Measurements from ENCODE around the gene ESPL1.

DNA sequence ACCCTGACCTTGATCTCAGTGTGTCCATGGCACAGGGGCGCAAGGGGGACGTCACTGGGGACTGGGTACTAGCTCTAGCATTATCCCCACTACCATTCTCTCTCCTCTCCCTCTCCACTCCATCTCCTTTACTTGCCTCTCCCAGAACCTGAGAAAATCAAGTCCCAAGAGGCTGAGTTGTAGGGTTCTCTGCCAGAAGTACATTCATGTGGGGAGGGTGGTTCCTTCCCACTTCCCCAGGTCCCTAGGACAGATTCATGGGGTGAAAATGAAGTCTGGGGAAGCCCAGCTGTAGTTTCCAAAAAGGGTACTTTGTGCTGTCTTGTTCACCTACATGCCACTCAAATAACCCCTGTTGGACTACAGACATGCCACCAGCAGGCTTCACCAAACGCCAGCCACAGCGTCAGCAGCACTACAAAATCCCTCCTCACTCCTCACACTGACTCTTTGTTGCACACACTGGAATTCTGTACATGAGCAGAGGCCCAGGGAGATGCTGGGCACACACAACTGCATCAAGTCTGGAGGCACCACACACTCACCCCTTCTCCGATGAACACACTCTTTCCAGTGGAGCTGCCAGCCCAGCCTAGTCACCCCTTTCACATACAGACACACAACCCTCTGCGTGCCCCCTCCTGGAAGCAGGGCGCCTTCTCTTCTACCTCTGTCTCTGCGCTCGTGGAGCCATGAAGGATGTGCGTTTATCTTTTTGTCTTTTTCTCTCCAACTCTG lies 43.0 kb upstream of the ESPL1 start:
- TF ChIP-seq YY1 (IDR thresholded peaks at IDR 0.05; ENCODE audit: insufficient read depth, insufficient read length) = no peak
- TF ChIP-seq ZNF274 (IDR thresholded peaks at IDR 0.05; ENCODE audit: low read depth, low read length) = no peak
- TF ChIP-seq SUZ12 (IDR thresholded peaks at IDR 0.05; ENCODE audit: extremely low read depth, insufficient read depth, insufficient read length) = no peak

Measured in NT2/D1 (cell line).